T-helper 2 cell treated with Interferon-gamma antibody and Interleukin-4, amounts not matched to agents 5 μg/mL and 100 μg/mL, for 36 hours (primary cell): ENCODE measurements around the gene CCDC28B.

Source experiments
- DNase-seq: peaks from one replicate; pipeline ENCODE4 v3.0.0; 2021; ENCODE audit warnings: low spot score
- H3K27ac Mint-ChIP-seq: one replicate; pipeline ENCODE4 v1.8.0; 2021; ENCODE audit warnings: mild to moderate bottlenecking, mixed read lengths
- H3K27me3 Mint-ChIP-seq: one replicate; pipeline ENCODE4 v1.8.0; 2021; ENCODE audit warnings: low read depth, mixed read lengths
- H3K36me3 Mint-ChIP-seq: one replicate; pipeline ENCODE4 v1.8.0; 2021; ENCODE audit warnings: low read depth, mixed read lengths
- H3K4me1 Mint-ChIP-seq: one replicate; pipeline ENCODE4 v1.8.0; 2021; ENCODE audit warnings: low read depth, mixed read lengths
- H3K4me3 Mint-ChIP-seq: one replicate; pipeline ENCODE4 v1.8.0; 2022; ENCODE audit warnings: mild to moderate bottlenecking, moderate library complexity, mixed read lengths
- H3K9me3 Mint-ChIP-seq: one replicate; pipeline ENCODE4 v1.8.0; 2021; ENCODE audit warnings: mixed read lengths

The CCDC28B gene

GRCh38 chr1:32247452-32247851 lies 47.1 kb downstream of the CCDC28B start:
- Mint-ChIP-seq H3K27ac (peak overlapping the region; percentile 87), H3K36me3 (peaks cover 12% of the 10 kb centered on the region), H3K9me3 (no peaks in the 10 kb centered on the region), H3K27me3 (no peaks in the 10 kb centered on the region), H3K4me3 (no peak overlapping the region), H3K4me1 (peaks cover 29% of the 10 kb centered on the region)
- no peak for DNase-seq

- peak; percentile 83 for DNase-seq
- H3K36me3 Mint-ChIP-seq = peaks cover 19% of the 10 kb centered on the region
- H3K9me3 Mint-ChIP-seq = no peaks in the 10 kb centered on the region
- peaks cover 29% of the 10 kb centered on the region for H3K4me1 Mint-ChIP-seq
- H3K27me3 Mint-ChIP-seq = no peaks in the 10 kb centered on the region
- peak overlapping the region; percentile 99 for H3K4me3 Mint-ChIP-seq
- H3K27ac Mint-ChIP-seq = peak overlapping the region; percentile 98
Observed at GRCh38 chr1:32247983-32248889, 47.8 kb downstream of the CCDC28B start.

- peaks cover 38% of the 10 kb centered on the region for H3K4me1 Mint-ChIP-seq
- no peaks in the 10 kb centered on the region for H3K9me3 Mint-ChIP-seq
- peak; percentile 83 for DNase-seq
- H3K27me3 Mint-ChIP-seq = no peaks in the 10 kb centered on the region
- peaks cover 29% of the 10 kb centered on the region for H3K36me3 Mint-ChIP-seq
- H3K27ac Mint-ChIP-seq = peak overlapping the region; percentile 98
- H3K4me3 Mint-ChIP-seq = peak overlapping the region; percentile 99
Observed at GRCh38 chr1:32249831-32250525, 49.6 kb downstream of the CCDC28B start.

GRCh38 chr1:32250893-32251716 lies 50.7 kb downstream of the CCDC28B start, which contains the start of gene LCK:
Gene LCK (plus strand): TSS chr1:32251265. CDS start chr1:32274330, 23,065 bp downstream.
- peak; percentile 75 for DNase-seq
- Mint-ChIP-seq H3K36me3 (peaks cover 35% of the 10 kb centered on the region), H3K4me3 (peak within 1 kb of the TSS; percentile 99), H3K27me3 (no peaks in the 10 kb centered on the region), H3K9me3 (no peaks in the 10 kb centered on the region), H3K4me1 (peaks cover 43% of the 10 kb centered on the region), H3K27ac (peak within 1 kb of the TSS; percentile 98)
